Hepatocyte (in vitro differentiated cells): ENCODE data around the gene CBL. TPM values are rescaled to one million over a fixed set of nuclear protein-coding genes. Genes with fewer than 3 reads are reported as not detected.
"Not testable (repeated sequence)": the region's sequence is repeated elsewhere in the genome, so short reads cannot be mapped to it uniquely, and the experiment has no call there.

Experiments used
- DNase-seq: peaks from one replicate; pipeline ENCODE4 v3.0.0-alpha.2; 2016; ENCODE audit warnings: low spot score
- H2AFZ ChIP-seq: fragments of 200-600 bp; sonication (generic); 2 replicates; pipeline ENCODE4 v1.6.0; 2016; ENCODE audit warnings: antibody characterized with exemption, mild to moderate bottlenecking
- H3K27ac ChIP-seq: fragments of 200-600 bp; sonication (generic); 2 replicates; pipeline ENCODE4 v1.5.1; 2016; ENCODE audit warnings: mild to moderate bottlenecking
- H3K27me3 ChIP-seq: fragments of 200-600 bp; sonication (generic); 2 replicates; pipeline ENCODE4 v1.6.1; 2016
- H3K36me3 ChIP-seq: fragments of 200-600 bp; sonication (generic); replicated peaks from 2 replicates; pipeline ENCODE4 v1.5.1; 2016; ENCODE audit warnings: low read depth; ENCODE audit not compliant: insufficient read depth
- H3K4me1 ChIP-seq: fragments of 200-600 bp; sonication (generic); 2 replicates; pipeline ENCODE4 v1.5.1; 2016; ENCODE audit warnings: mild to moderate bottlenecking, moderate library complexity; ENCODE audit not compliant: insufficient read depth
- H3K4me2 ChIP-seq: fragments of 200-600 bp; sonication (generic); 2 replicates; pipeline ENCODE4 v1.6.0; 2016
- H3K4me3 ChIP-seq: fragments of 200-600 bp; sonication (generic); 2 replicates; pipeline ENCODE4 v1.5.1; 2016; ENCODE audit warnings: mild to moderate bottlenecking
- H3K79me2 ChIP-seq: fragments of 200-600 bp; sonication (generic); 2 replicates; pipeline ENCODE4 v1.6.0; 2017; ENCODE audit warnings: mild to moderate bottlenecking
- H3K9me2 ChIP-seq: fragments of 200-600 bp; sonication (generic); replicated peaks from 2 replicates; pipeline ENCODE4 v1.6.0; 2017; ENCODE audit warnings: mild to moderate bottlenecking; ENCODE audit not compliant: insufficient read depth
- H3K9me3 ChIP-seq: fragments of 200-600 bp; sonication (generic); 2 replicates; pipeline ENCODE4 v1.5.1; 2016; ENCODE audit warnings: low read depth, mild to moderate bottlenecking
- H4K20me1 ChIP-seq: fragments of 200-600 bp; sonication (generic); 2 replicates; pipeline ENCODE4 v1.6.0; 2016; ENCODE audit warnings: mild to moderate bottlenecking; ENCODE audit not compliant: insufficient read depth, poor library complexity, severe bottlenecking
- EZH2 ChIP-seq: fragments of 200-600 bp; sonication (generic); IDR thresholded peaks from 2 replicates; pipeline ENCODE4 v1.6.1; 2016; ENCODE audit warnings: antibody characterized with exemption, mild to moderate bottlenecking, borderline replicate concordance
- EZH2phosphoT487 ChIP-seq: fragments of 200-600 bp; sonication (generic); IDR thresholded peaks from one replicate; pipeline ENCODE4 v1.6.1; 2018; ENCODE audit warnings: antibody characterized with exemption, mild to moderate bottlenecking, low read depth, moderate library complexity; ENCODE audit not compliant: unreplicated experiment, severe bottlenecking
- WGBS: methylation state at CpG from one replicate; pipeline ENCODE4 v1.1.6; 2016; ENCODE audit warnings: low lambda C conversion rate; ENCODE audit errors: missing lambda C conversion rate; 5-methylcytosine and 5-hydroxymethylcytosine counted together
- polyA plus RNA-seq: library from polyadenylated mRNA; unstranded; fragments of >200 nt; fragmentation: Nextera tagmentation; extraction: Ambion mirVana; gene quantifications from 2 replicates; pipeline ENCODE4 v1.2.1, GENCODE V29; 2016
- total RNA-seq: library from RNA; depleted of rRNA; stranded (reverse); fragments of >200 nt; gene quantifications from 2 replicates; pipeline ENCODE4 v1.2.3, GENCODE V29; 2014
- TF ChIP-seq, protein P1 (sequence below): fragments of 200-600 bp; sonication (generic); IDR thresholded peaks from 2 replicates; pipeline ENCODE4 v1.5.1; 2016; ENCODE audit warnings: antibody characterized with exemption, mild to moderate bottlenecking; ENCODE audit not compliant: poor library complexity

CBL gene
- total and polyA plus RNA-seq, 2 experiments from 2014 or later, result 6.6 to 15.6 TPM

DNA sequence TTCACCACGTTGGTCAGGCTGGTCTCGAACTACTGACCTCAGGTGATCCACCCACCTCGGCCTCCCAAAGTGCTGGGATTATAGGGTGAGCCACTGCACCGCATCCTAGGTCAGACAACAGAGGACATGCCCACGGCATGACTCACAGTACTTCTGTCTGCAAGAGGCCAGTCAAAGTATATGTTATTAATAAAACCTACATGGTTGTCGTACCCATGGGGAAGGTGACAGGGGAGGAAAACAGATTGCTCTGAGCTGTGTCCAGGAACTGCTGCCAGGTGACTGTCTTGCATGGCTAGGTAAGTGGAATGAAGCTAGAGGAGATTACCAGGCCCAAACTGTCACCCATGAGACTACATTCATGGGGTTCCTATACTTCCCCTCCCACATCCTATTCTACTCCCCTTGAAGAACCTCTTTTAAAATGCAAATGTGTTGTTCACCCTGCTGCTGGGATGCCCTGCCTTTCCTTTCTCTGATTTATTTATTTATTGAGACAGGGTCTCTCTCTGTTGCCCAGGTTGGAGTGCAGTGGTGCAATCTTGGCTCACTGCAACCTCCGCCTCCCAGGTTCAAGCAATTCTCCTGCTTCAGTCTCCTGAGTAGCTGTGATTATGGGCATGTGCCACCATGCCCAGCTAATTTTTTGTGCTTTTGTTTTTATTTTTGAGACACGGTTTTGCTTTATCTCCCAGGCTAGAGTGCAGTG, 39.6 kb upstream of the CBL start:
- Histone ChIP-seq H3K36me3 (no peaks in the 10 kb centered on the region), H3K79me2 (no peaks in the 10 kb centered on the region), H3K27ac (no peak overlapping the region), H2AFZ (no peak overlapping the region), H3K9me2 (no peaks in the 10 kb centered on the region), H4K20me1 (no peaks in the 10 kb centered on the region), H3K4me1 (peaks cover 3% of the 10 kb centered on the region), H3K4me2 (no peak overlapping the region), H3K27me3 (no peaks in the 10 kb centered on the region), H3K9me3 (no peaks in the 10 kb centered on the region), H3K4me3 (no peak overlapping the region)
- 66% methylated on average over 8 of the region's 8 CpGs for WGBS
- TF ChIP-seq EZH2 (no peak), EZH2phosphoT487 (no peak)
- TF ChIP-seq, protein P1, sequence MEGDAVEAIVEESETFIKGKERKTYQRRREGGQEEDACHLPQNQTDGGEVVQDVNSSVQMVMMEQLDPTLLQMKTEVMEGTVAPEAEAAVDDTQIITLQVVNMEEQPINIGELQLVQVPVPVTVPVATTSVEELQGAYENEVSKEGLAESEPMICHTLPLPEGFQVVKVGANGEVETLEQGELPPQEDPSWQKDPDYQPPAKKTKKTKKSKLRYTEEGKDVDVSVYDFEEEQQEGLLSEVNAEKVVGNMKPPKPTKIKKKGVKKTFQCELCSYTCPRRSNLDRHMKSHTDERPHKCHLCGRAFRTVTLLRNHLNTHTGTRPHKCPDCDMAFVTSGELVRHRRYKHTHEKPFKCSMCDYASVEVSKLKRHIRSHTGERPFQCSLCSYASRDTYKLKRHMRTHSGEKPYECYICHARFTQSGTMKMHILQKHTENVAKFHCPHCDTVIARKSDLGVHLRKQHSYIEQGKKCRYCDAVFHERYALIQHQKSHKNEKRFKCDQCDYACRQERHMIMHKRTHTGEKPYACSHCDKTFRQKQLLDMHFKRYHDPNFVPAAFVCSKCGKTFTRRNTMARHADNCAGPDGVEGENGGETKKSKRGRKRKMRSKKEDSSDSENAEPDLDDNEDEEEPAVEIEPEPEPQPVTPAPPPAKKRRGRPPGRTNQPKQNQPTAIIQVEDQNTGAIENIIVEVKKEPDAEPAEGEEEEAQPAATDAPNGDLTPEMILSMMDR, result no peak
- DNase-seq, result no peak

DNA sequence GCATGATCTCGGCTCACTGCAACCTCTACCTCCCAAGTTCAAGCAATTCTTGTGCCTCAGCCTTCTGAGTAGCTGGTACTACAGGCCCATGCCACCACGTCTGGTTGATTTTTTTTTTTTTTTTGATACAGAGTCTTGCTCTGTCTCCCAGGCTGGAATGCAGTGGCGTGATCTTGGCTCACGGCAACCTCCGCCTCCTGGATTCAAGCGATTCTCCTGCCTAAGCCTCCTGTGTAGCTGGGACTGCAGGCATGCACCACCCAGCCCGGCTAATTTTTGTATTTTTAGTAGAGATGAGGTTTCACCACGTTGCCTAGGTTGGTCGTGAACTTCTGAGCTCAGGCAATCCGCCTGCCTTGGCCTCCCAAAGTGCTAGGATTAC, 39.1 kb upstream of the CBL start:
- not testable (repeated sequence) for H3K4me2 ChIP-seq, H3K27ac ChIP-seq, H2AFZ ChIP-seq

DNA sequence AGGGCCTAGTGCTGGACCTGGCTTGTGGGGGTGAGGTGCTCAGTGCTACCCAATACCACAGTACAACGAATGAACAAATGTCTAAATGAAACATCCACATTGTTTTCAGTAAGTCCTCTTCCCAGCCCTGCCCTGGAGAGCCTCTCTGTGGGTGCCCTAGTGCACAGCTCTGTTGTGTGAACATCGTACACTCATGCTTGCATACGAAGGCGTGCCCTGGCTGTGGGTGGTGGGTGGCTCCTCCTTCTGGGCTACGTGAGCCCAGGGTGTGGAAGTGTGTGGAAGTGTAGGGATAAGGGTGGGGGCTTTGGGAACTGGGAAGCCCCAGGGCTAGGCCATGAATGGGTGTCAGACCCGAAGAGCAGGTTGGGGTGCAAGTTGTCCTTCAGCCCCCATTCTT, 38.2 kb upstream of the CBL start:
- H3K4me3 ChIP-seq, result no peak overlapping the region
- TF ChIP-seq, protein P1, result no peak
- TF ChIP-seq EZH2phosphoT487 (no peak), EZH2 (no peak)
- WGBS, result 77% methylated on average over 6 of the region's 6 CpGs

More for the DNA sequence above, 39.1 kb upstream of the CBL start:
- H3K9me2 ChIP-seq, H3K27me3 ChIP-seq, DNase-seq, H3K4me1 ChIP-seq, H3K9me3 ChIP-seq, H4K20me1 ChIP-seq, H3K4me3 ChIP-seq, H3K79me2 ChIP-seq, H3K36me3 ChIP-seq: not testable (repeated sequence)
- WGBS, result 74% methylated on average over 10 of the region's 10 CpGs

DNA sequence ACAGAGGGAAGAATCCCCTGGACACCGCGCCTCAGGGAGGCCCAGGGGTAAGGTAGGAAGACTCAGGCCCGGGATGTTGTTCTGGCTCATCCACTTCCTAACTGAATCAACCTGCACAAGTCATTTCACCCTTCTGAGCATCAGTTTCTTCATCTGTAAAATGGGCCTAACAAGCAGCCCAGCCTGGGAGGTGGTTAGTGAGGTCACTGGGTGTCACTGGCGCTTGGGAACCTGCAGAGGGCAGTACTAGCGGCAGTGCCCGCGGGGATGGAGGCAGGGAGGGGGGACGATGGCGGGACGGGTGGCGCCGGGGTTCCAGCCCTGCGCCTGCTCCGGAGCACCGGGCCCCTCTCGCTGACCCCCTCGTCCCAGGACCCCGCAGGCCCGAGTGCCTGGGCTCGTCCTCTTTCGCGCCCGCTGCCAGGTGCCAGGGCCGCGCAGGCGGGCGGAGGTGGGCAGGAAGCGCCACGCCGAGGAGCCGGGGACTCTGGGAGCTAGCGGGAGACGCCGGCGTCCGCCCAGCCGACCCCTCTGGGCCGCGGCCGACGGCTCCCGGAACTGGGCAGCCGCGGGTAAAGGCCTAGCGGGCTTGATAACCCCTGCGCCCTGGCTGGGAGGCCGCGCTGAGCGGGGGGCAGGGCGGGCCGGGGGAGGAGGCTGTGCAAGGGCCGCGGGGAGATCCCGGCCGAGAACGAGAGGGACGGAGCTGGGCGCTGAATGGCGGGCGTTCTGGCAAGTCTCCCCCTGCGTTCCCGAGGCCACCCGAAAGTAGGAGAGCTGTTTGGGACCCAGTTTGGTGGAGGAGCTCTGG, 37.5 kb upstream of the CBL start, which contains the start of gene NLRX1:
NLRX1 (plus strand) TSS at position 255 of the 811 bp plus-strand sequence. CDS start 2,679 bp downstream, outside the sequence.
- Histone ChIP-seq H4K20me1 (no peaks in the 10 kb centered on the region), H3K4me3 (peak within 1 kb of the TSS; percentile 69), H3K9me3 (no peaks in the 10 kb centered on the region), H3K79me2 (no peaks in the 10 kb centered on the region), H3K9me2 (no peaks in the 10 kb centered on the region), H3K36me3 (no peaks in the 10 kb centered on the region), H3K4me1 (peaks cover 3% of the 10 kb centered on the region), H2AFZ (peak within 1 kb of the TSS; percentile 84), H3K27me3 (no peaks in the 10 kb centered on the region), H3K4me2 (peak within 1 kb of the TSS; percentile 86), H3K27ac (peak within 1 kb of the TSS; percentile 84)
- DNase-seq, result peak; percentile 92
- WGBS, result 8% methylated on average over 42 of the region's 63 CpGs
- TF ChIP-seq, protein P1, result peak; percentile 88
- TF ChIP-seq EZH2phosphoT487, result no peak

More for the DNA sequence above, 38.2 kb upstream of the CBL start:
- H3K4me1 ChIP-seq, result peaks cover 3% of the 10 kb centered on the region
- no peak overlapping the region for H3K27ac ChIP-seq
- H3K9me3 ChIP-seq, result no peaks in the 10 kb centered on the region
- no peaks in the 10 kb centered on the region for H3K79me2 ChIP-seq
- H3K27me3 ChIP-seq, result no peaks in the 10 kb centered on the region
- no peak for DNase-seq
- H2AFZ ChIP-seq, result no peak overlapping the region
- no peaks in the 10 kb centered on the region for H3K36me3 ChIP-seq
- no peak overlapping the region for H3K4me2 ChIP-seq
- H4K20me1 ChIP-seq, result no peaks in the 10 kb centered on the region
- no peaks in the 10 kb centered on the region for H3K9me2 ChIP-seq
